ENCODE data around the gene PRDX1. TPM values are rescaled to one million over a fixed set of nuclear protein-coding genes. Genes with fewer than 3 reads are reported as not detected.

Gene PRDX1
- total and polyA plus RNA-seq, 3 donors from 2014 or later = 180 to 251 (median 185) TPM

DNA sequence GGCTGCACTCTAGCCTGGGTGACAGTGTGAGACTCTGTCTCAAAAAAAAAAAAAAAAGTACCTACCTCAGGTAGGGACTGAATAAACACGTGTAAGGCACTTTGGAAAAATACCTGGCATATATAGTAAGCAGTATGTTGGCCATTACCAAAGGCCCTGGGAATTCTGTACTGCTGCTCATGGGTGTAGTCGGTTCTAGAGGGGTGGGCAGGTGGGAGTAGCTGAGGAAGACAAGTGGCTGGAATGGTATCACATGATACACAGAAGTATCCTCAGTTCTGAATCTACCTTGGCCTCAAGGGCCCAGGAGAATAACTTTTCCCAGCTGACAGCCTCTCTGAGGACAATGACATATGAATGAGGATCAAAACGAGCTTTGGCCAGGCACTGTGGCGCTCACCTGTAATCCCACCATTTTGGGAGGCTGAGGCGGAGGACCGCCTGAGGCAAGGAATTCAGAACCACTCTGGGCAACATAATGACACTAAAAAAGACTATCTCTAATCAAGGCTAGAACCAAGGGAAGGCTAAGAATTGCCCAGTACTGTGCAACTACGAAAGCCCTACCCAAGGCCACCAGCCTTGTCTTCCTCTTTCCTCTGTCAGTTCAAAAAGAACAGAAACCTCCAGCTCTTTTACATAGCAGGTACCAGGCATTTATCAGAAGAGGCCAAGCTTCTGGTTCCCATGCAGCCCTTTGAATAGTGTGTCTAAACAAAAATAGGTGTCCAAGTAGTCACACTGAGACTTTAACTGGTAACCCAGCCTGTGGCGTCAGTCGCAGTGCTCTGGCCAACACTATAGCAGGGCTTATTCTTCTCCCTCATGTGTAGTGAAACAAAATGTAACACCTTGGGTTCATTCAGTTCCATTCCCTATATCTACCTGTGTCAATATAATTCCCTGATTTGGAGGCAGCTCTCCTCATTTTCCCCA lies 11.4 kb downstream of the PRDX1 start:
- DNase-seq = no peak
- TF ChIP-seq POLR2A (IDR thresholded peaks at IDR 0.05) (no peak), CTCF (IDR thresholded peaks at IDR 0.05) (no peak)
- H3K4me3 ChIP-seq = no peak overlapping the region
- no peaks in the 10 kb centered on the region for H3K4me1 ChIP-seq
- H3K27me3 ChIP-seq = no peaks in the 10 kb centered on the region
- intact Hi-C loops (cut with DNase I; ENCODE audit: low total_unique reads) = loop anchor here (10.0 kb wide), 1 partner anchor 54 kb away; no protein-coding TSS in a partner anchor
- no peaks in the 10 kb centered on the region for H3K9me3 ChIP-seq
- H3K36me3 ChIP-seq (ENCODE audit: low read depth, missing control alignments) = no peaks in the 10 kb centered on the region
- H3K27ac ChIP-seq = no peak overlapping the region
- 60 to 61% methylated on average over 9 of the region's 9 CpGs for WGBS, 2 donors

DNA sequence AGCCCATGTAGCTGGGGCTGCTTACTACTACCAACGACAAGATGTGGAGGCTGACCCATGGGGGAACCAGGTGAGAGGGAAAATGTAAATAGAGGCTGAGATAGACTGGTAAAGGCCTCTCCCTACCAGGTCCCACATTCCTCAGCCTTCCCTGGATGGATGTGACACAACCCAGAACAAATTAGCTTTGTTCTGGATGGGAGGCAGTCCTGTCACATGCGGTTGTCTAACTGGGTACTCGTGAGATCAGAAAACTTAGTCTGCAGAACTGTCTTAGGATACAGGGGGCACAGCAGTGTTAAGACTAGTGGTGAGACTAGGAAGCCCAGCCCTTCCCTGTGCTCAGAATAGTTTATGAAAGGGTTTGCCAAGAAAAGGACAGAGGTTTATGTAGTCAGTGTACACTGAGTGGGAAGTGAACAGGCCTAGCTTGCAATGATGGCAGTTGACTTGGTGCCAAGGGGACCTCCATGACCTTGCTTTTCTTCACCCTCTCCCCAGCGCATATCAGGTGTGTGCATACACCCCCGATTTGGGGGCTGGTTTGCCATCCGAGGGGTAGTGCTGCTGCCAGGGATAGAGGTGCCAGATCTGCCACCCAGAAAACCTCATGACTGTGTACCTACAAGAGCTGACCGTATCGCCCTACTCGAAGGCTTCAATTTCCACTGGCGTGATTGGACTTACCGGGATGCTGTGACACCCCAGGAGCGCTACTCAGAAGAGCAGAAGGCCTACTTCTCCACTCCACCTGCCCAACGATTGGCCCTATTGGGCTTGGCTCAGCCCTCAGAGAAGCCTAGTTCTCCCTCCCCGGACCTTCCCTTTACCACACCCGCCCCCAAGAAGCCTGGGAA lies 13.2 kb downstream of the PRDX1 start:
- H3K27ac ChIP-seq = no peak overlapping the region
- intact Hi-C loops (cut with DNase I; ENCODE audit: low total_unique reads) = loop anchor here (10.0 kb wide), 1 partner anchor 494 kb away; the partner anchor contains the start of genes HECTD3 and UROD
- H3K27me3 ChIP-seq = no peaks in the 10 kb centered on the region
- TF ChIP-seq CTCF (IDR thresholded peaks at IDR 0.05) (peak in 1 of 3 experiments; percentile 11), POLR2A (IDR thresholded peaks at IDR 0.05) (no peak)
- no peak for DNase-seq
- WGBS, 2 donors = 77 to 78% methylated on average over 8 to 15 of the region's 15 CpGs
- H3K36me3 ChIP-seq (ENCODE audit: low read depth, missing control alignments) = no peaks in the 10 kb centered on the region
- H3K4me1 ChIP-seq = no peaks in the 10 kb centered on the region
- no peak overlapping the region for H3K4me3 ChIP-seq
- no peaks in the 10 kb centered on the region for H3K9me3 ChIP-seq

GRCh38 chr1:45507893-45508292 lies 13.8 kb downstream of the PRDX1 start:
- Histone ChIP-seq H3K27ac (no peak overlapping the region), H3K4me1 (no peaks in the 10 kb centered on the region), H3K9me3 (no peaks in the 10 kb centered on the region), H3K36me3 (ENCODE audit: low read depth, missing control alignments) (no peaks in the 10 kb centered on the region), H3K4me3 (no peak overlapping the region), H3K27me3 (no peaks in the 10 kb centered on the region)
- intact Hi-C loops (cut with DNase I; ENCODE audit: low total_unique reads) = loop anchor here (10.0 kb wide), 1 partner anchor 493 kb away; the partner anchor contains the start of genes HECTD3 and UROD
- TF ChIP-seq POLR2A (IDR thresholded peaks at IDR 0.05) = no peak
- no peak for TF ChIP-seq CTCF (IDR thresholded peaks at IDR 0.05)
- WGBS, 2 donors = 83 to 91% methylated on average over 4 of the region's 4 CpGs
- DNase-seq = no peak

DNA sequence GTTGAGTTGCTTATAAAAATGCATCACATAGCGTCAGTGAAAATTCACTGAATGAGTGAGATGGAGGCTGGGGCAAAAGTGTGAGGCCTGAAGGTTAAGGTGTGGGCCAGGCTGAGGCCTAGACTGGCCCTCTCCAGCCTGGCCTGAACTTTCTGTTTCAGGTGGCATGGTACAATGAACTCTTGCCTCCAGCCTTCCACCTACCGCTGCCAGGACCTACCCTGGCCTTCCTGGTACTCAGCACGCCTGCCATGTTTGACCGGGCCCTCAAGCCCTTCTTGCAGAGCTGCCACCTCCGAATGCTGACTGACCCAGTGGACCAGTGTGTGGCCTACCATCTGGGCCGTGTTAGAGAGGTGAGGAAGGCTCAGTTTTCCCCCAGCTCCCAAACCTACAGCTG lies 14.5 kb downstream of the PRDX1 start:
- Histone ChIP-seq H3K9me3 (no peaks in the 10 kb centered on the region), H3K27me3 (no peaks in the 10 kb centered on the region), H3K4me1 (no peaks in the 10 kb centered on the region), H3K36me3 (ENCODE audit: low read depth, missing control alignments) (no peaks in the 10 kb centered on the region), H3K4me3 (no peak overlapping the region), H3K27ac (no peak overlapping the region)
- intact Hi-C loops (cut with DNase I; ENCODE audit: low total_unique reads) = loop anchor here (10.0 kb wide), 1 partner anchor 492 kb away; the partner anchor contains the start of genes HECTD3 and UROD
- 95 to 97% methylated on average over 3 to 6 of the region's 6 CpGs for WGBS, 2 donors
- TF ChIP-seq CTCF (IDR thresholded peaks at IDR 0.05) = no peak
- TF ChIP-seq POLR2A (IDR thresholded peaks at IDR 0.05) = no peak
- DNase-seq = no peak

Data from testis (tissue), 3 donors.